Neural crest cell (in vitro differentiated cells): ENCODE data around the gene ATCAY. TPM values are rescaled to one million over a fixed set of nuclear protein-coding genes. Genes with fewer than 3 reads are reported as not detected.

Experiments used
- DNase-seq: peaks from one replicate; pipeline ENCODE4 v3.0.0; 2021; ENCODE audit warnings: low read depth, mixed read lengths, low spot score
- H3K27ac Mint-ChIP-seq: one replicate; pipeline ENCODE4 v1.8.0; 2021; ENCODE audit warnings: mild to moderate bottlenecking, mixed read lengths; ENCODE audit not compliant: unreplicated experiment
- H3K27me3 Mint-ChIP-seq: 2 replicates; pipeline ENCODE4 v1.8.0; 2021; ENCODE audit warnings: low read depth, mild to moderate bottlenecking, mixed read lengths
- H3K36me3 Mint-ChIP-seq: 2 replicates; pipeline ENCODE4 v1.8.0; 2021; ENCODE audit warnings: low read depth, mild to moderate bottlenecking, mixed read lengths
- H3K4me1 Mint-ChIP-seq: 2 replicates; pipeline ENCODE4 v1.8.0; 2021; ENCODE audit warnings: mixed read lengths
- H3K4me3 Mint-ChIP-seq: one replicate; pipeline ENCODE4 v1.8.0; 2021; ENCODE audit warnings: mild to moderate bottlenecking, mixed read lengths
- H3K9me3 Mint-ChIP-seq: 2 replicates; pipeline ENCODE4 v1.8.0; 2021; ENCODE audit warnings: mixed read lengths
- CTCF ChIP-seq: fragments of 200-600 bp; sonication (generic); conservative IDR thresholded peaks from 2 replicates; pipeline ENCODE4 v1.5.0; 2021; ENCODE audit warnings: antibody characterized with exemption, mild to moderate bottlenecking
- total RNA-seq: library from RNA; stranded (reverse); gene quantifications from 2 replicates; pipeline ENCODE4 v1.2.1, GENCODE V29; 2021

Gene ATCAY
- total RNA-seq, 1 donor from 2014 or later = 14.2 TPM

- no peaks in the 10 kb centered on the region for H3K36me3 Mint-ChIP-seq
- no peak for DNase-seq
- TF ChIP-seq CTCF = no peak
- H3K4me3 Mint-ChIP-seq = no peak overlapping the region
- H3K4me1 Mint-ChIP-seq = peaks cover 7% of the 10 kb centered on the region
- H3K27ac Mint-ChIP-seq = no peak overlapping the region
- peaks cover 3% of the 10 kb centered on the region for H3K9me3 Mint-ChIP-seq
- H3K27me3 Mint-ChIP-seq = peaks cover 2% of the 10 kb centered on the region
These were observed 39.7 kb upstream of the ATCAY start for GRCh38 chr19:3840804-3841203.

DNA sequence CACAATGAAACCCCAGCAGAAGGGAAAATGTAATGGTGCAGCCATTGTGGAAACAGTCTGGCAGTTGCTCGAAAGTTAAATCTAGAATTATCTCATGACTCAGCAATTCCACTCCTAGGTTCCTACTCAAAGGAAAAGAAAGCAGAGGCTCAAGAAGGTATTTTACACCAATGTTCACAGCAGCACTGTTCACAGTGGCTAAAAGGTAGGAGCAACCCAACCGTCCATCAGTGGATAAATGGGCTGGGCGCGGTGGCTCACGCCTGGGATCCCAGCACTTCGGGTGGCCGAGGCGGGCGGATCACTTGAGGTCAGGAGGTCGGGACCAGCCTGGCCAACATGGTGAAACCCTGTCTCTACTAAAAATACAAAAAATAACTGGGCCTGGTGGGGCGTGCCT lies 37.5 kb upstream of the ATCAY start:
- no peak for TF ChIP-seq CTCF
- no peak overlapping the region for H3K4me3 Mint-ChIP-seq
- no peaks in the 10 kb centered on the region for H3K36me3 Mint-ChIP-seq
- no peak for DNase-seq
- peaks cover 7% of the 10 kb centered on the region for H3K4me1 Mint-ChIP-seq
- peaks cover under 1% of the 10 kb centered on the region for H3K27me3 Mint-ChIP-seq
- no peaks in the 10 kb centered on the region for H3K9me3 Mint-ChIP-seq
- no peak overlapping the region for H3K27ac Mint-ChIP-seq

DNA sequence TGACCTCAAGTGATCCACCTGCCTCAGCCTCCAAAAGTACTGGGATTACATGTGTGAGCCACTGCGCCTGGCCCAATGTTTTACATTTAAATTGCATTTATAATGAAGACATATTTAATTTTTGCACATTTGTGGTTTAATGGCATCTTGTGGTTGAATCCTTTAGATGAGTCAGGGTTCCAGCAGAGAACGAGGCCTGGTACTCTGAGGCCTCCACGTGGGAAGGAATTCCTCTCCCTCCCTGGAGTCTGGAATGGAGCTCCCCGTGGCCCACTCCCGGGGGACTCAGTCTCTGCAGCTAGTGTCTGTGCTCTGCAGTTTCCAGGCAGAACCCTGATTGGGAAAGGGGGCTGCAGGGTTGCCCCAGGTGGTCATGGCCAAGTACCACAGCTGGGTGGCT lies 35.9 kb upstream of the ATCAY start:
- Mint-ChIP-seq H3K36me3 (no peaks in the 10 kb centered on the region), H3K4me1 (peaks cover 5% of the 10 kb centered on the region), H3K27me3 (no peaks in the 10 kb centered on the region), H3K4me3 (no peak overlapping the region), H3K27ac (no peak overlapping the region), H3K9me3 (no peaks in the 10 kb centered on the region)
- TF ChIP-seq CTCF = no peak
- DNase-seq = no peak

- H3K4me1 Mint-ChIP-seq = no peaks in the 10 kb centered on the region
- H3K27me3 Mint-ChIP-seq = no peaks in the 10 kb centered on the region
- peak; percentile 37 for DNase-seq
- no peak overlapping the region for H3K27ac Mint-ChIP-seq
- peaks cover 2% of the 10 kb centered on the region for H3K36me3 Mint-ChIP-seq
- H3K9me3 Mint-ChIP-seq = peaks cover 2% of the 10 kb centered on the region
- peak; percentile 54 for TF ChIP-seq CTCF
- H3K4me3 Mint-ChIP-seq = no peak overlapping the region
These were observed 31.4 kb upstream of the ATCAY start for GRCh38 chr19:3849092-3849491.

GRCh38 chr19:3849787-3850186 lies 30.7 kb upstream of the ATCAY start:
- DNase-seq = no peak
- Mint-ChIP-seq H3K4me3 (no peak overlapping the region), H3K4me1 (no peaks in the 10 kb centered on the region), H3K27ac (no peak overlapping the region), H3K27me3 (no peaks in the 10 kb centered on the region), H3K36me3 (peaks cover 2% of the 10 kb centered on the region), H3K9me3 (peaks cover 2% of the 10 kb centered on the region)
- TF ChIP-seq CTCF = no peak
